Glutamatergic neuron (in vitro differentiated cells): ENCODE measurements around the gene DENND2A. TPM values are rescaled to one million over a fixed set of nuclear protein-coding genes. Genes with fewer than 3 reads are reported as not detected.

ENCODE experiments used
- DNase-seq: peaks from one replicate; pipeline ENCODE4 v3.0.0; 2022
- H3K27ac Mint-ChIP-seq: one replicate; pipeline ENCODE4 v1.8.0; 2020; ENCODE audit warnings: mild to moderate bottlenecking, mixed read lengths, inconsistent platforms; ENCODE audit not compliant: unreplicated experiment
- H3K27me3 Mint-ChIP-seq: one replicate; pipeline ENCODE4 v1.8.0; 2020; ENCODE audit warnings: mild to moderate bottlenecking, moderate library complexity, mixed read lengths, inconsistent platforms; ENCODE audit not compliant: unreplicated experiment
- H3K36me3 Mint-ChIP-seq: one replicate; pipeline ENCODE4 v1.8.0; 2020; ENCODE audit warnings: mild to moderate bottlenecking, mixed read lengths, inconsistent platforms; ENCODE audit not compliant: unreplicated experiment
- H3K4me1 Mint-ChIP-seq: one replicate; pipeline ENCODE4 v1.8.0; 2020; ENCODE audit warnings: mild to moderate bottlenecking, low read depth, mixed read lengths, inconsistent platforms; ENCODE audit not compliant: unreplicated experiment
- H3K4me3 Mint-ChIP-seq: one replicate; pipeline ENCODE4 v1.8.0; 2020; ENCODE audit warnings: mild to moderate bottlenecking, mixed read lengths, inconsistent platforms; ENCODE audit not compliant: unreplicated experiment
- H3K9me3 Mint-ChIP-seq: one replicate; pipeline ENCODE4 v1.8.0; 2020; ENCODE audit warnings: mild to moderate bottlenecking, moderate library complexity, mixed read lengths, inconsistent platforms; ENCODE audit not compliant: unreplicated experiment
- CTCF ChIP-seq: fragments of 200-600 bp; sonication (generic); IDR thresholded peaks from one replicate; pipeline ENCODE4 v1.5.0; 2021; ENCODE audit not compliant: partially characterized antibody, unreplicated experiment
- total RNA-seq: library from RNA; stranded (reverse); fragmentation: NEBNext Ultra II Directional; extraction: Animal tissue kit (Norgen Biotek cat#: 25700); gene quantifications from one replicate; pipeline ENCODE4 v1.2.1, GENCODE V29; 2021; ENCODE audit not compliant: unreplicated experiment

Gene DENND2A
- total RNA-seq, 1 donor from 2014 or later, result 64.7 TPM

- peaks cover 3% of the 10 kb centered on the region for H3K27me3 Mint-ChIP-seq
- H3K4me1 Mint-ChIP-seq, result no peaks in the 10 kb centered on the region
- H3K4me3 Mint-ChIP-seq, result no peak overlapping the region
- no peak for TF ChIP-seq CTCF
- H3K27ac Mint-ChIP-seq, result peak overlapping the region; percentile 2
- peaks cover 3% of the 10 kb centered on the region for H3K9me3 Mint-ChIP-seq
- no peaks in the 10 kb centered on the region for H3K36me3 Mint-ChIP-seq
- no peak for DNase-seq
These were observed 54.1 kb downstream of the DENND2A start for GRCh38 chr7:140586516-140586915.

- H3K27ac Mint-ChIP-seq, result no peak overlapping the region
- peaks cover 5% of the 10 kb centered on the region for H3K9me3 Mint-ChIP-seq
- TF ChIP-seq CTCF, result no peak
- peaks cover 3% of the 10 kb centered on the region for H3K4me1 Mint-ChIP-seq
- no peak overlapping the region for H3K4me3 Mint-ChIP-seq
- no peak for DNase-seq
- no peaks in the 10 kb centered on the region for H3K36me3 Mint-ChIP-seq
- peaks cover 5% of the 10 kb centered on the region for H3K27me3 Mint-ChIP-seq
These were observed 55.3 kb downstream of the DENND2A start for GRCh38 chr7:140585333-140585732.

- Mint-ChIP-seq H3K27ac (no peak overlapping the region), H3K9me3 (peaks cover 5% of the 10 kb centered on the region), H3K4me3 (no peak overlapping the region), H3K4me1 (peaks cover 3% of the 10 kb centered on the region), H3K27me3 (peaks cover 5% of the 10 kb centered on the region), H3K36me3 (no peaks in the 10 kb centered on the region)
- TF ChIP-seq CTCF, result no peak
- no peak for DNase-seq
These were observed 56.3 kb downstream of the DENND2A start for GRCh38 chr7:140584195-140584851.

- H3K36me3 Mint-ChIP-seq, result no peaks in the 10 kb centered on the region
- no peak for DNase-seq
- peaks cover 2% of the 10 kb centered on the region for H3K9me3 Mint-ChIP-seq
- peak overlapping the region; percentile 55 for H3K27ac Mint-ChIP-seq
- TF ChIP-seq CTCF, result no peak
- no peak overlapping the region for H3K4me3 Mint-ChIP-seq
- H3K27me3 Mint-ChIP-seq, result peaks cover 2% of the 10 kb centered on the region
- H3K4me1 Mint-ChIP-seq, result peaks cover 3% of the 10 kb centered on the region
These were observed 59.2 kb downstream of the DENND2A start for GRCh38 chr7:140581411-140581810.

GRCh38 chr7:140577651-140578050 lies 63.0 kb downstream of the DENND2A start:
- H3K4me3 Mint-ChIP-seq, result no peak overlapping the region
- no peak overlapping the region for H3K27ac Mint-ChIP-seq
- TF ChIP-seq CTCF, result no peak
- peaks cover 4% of the 10 kb centered on the region for H3K27me3 Mint-ChIP-seq
- no peak for DNase-seq
- H3K9me3 Mint-ChIP-seq, result peaks cover 2% of the 10 kb centered on the region
- H3K4me1 Mint-ChIP-seq, result peaks cover 3% of the 10 kb centered on the region
- no peaks in the 10 kb centered on the region for H3K36me3 Mint-ChIP-seq
